Globus pallidus (tissue), 1 donor: ENCODE measurements around the gene ATR.
A peak's percentile ranks its signal among the peaks of the same experiment; 100 is the strongest.
"Not testable (repeated sequence)": the region's sequence is repeated elsewhere in the genome, so short reads cannot be mapped to it uniquely, and the experiment has no call there.

Source experiments
- DNase-seq: peaks from one replicate; pipeline ENCODE4 v3.0.0-alpha.2; 2015; ENCODE audit warnings: low spot score

Gene ATR

GRCh38 chr3:142595141-142595540 is 16.6 kb upstream of the ATR start:
- no peak for DNase-seq

- not testable (repeated sequence) for DNase-seq
Measured at GRCh38 chr3:142592268-142592667, 13.7 kb upstream of the ATR start.

GRCh38 chr3:142588703-142589102 is 10.2 kb upstream of the ATR start:
- no peak for DNase-seq

- DNase-seq = peak; percentile 51
Measured at GRCh38 chr3:142586803-142587406, 8.4 kb upstream of the ATR start.

GRCh38 chr3:142581070-142581469 is 2.5 kb upstream of the ATR start:
- DNase-seq = not testable (repeated sequence)

GRCh38 chr3:142580061-142580423 is 1.5 kb upstream of the ATR start:
- no peak for DNase-seq

- DNase-seq = no peak
Measured at GRCh38 chr3:142577696-142578328, 721 bp downstream of the ATR start.

GRCh38 chr3:142576792-142577191 is 1.7 kb downstream of the ATR start:
- no peak for DNase-seq

- no peak for DNase-seq
Measured at GRCh38 chr3:142574665-142575064, 3.9 kb downstream of the ATR start.

GRCh38 chr3:142574223-142574622 is 4.3 kb downstream of the ATR start:
- DNase-seq = not testable (repeated sequence)

GRCh38 chr3:142569422-142569821 is 9.1 kb downstream of the ATR start:
- DNase-seq = not testable (repeated sequence)

GRCh38 chr3:142568393-142569017 is 10.0 kb downstream of the ATR start:
- no peak for DNase-seq

GRCh38 chr3:142566096-142566495 is 12.4 kb downstream of the ATR start:
- DNase-seq = no peak

GRCh38 chr3:142563496-142563997 is 15.0 kb downstream of the ATR start:
- no peak for DNase-seq

GRCh38 chr3:142560118-142560517 is 18.4 kb downstream of the ATR start:
- DNase-seq = no peak

- DNase-seq = no peak
Measured at GRCh38 chr3:142553741-142554140, 24.8 kb downstream of the ATR start.

- not testable (repeated sequence) for DNase-seq
Measured at GRCh38 chr3:142552579-142552978, 26.0 kb downstream of the ATR start.

- no peak for DNase-seq
Measured at GRCh38 chr3:142549986-142550385, 28.5 kb downstream of the ATR start.

GRCh38 chr3:142543307-142543706 is 35.2 kb downstream of the ATR start:
- no peak for DNase-seq

- DNase-seq = no peak
Measured at GRCh38 chr3:142542054-142542453, 36.5 kb downstream of the ATR start.

- no peak for DNase-seq
Measured at GRCh38 chr3:142536519-142536918, 42.0 kb downstream of the ATR start.

- DNase-seq = no peak
Measured at GRCh38 chr3:142534543-142534942, 44.0 kb downstream of the ATR start.

GRCh38 chr3:142530296-142530695 is 48.2 kb downstream of the ATR start:
- no peak for DNase-seq
